BJ (cell line): ENCODE results near the gene SPATA2. TPM values are rescaled to one million over a fixed set of nuclear protein-coding genes. Genes with fewer than 3 reads are reported as not detected.

Source experiments
- CTCF ChIA-PET: fragments of 350-600 bp; formaldehyde crosslinking; extraction: SDS; loops from one replicate; lab custom pipeline; 2021; ENCODE audit warnings: antibody characterized with exemption, inconsistent platforms; lab: Yijun Ruan, JAX
- POLR2A ChIA-PET: fragments of 300-600 bp; sonication (Branson Sonifier 250); formaldehyde crosslinking; extraction: SDS; loops from one replicate; lab custom pipeline; 2021; ENCODE audit warnings: antibody characterized with exemption; lab: Charles Lee
- DNase-seq: peaks from one replicate; pipeline ENCODE4 v3.0.0-alpha.2; 2011; ENCODE audit warnings: low read depth
- H3K27me3 ChIP-seq: 2 replicates; pipeline ENCODE4 v1.6.0; 2011; ENCODE audit warnings: low read length; ENCODE audit not compliant: control insufficient read depth, insufficient read depth
- H3K36me3 ChIP-seq: 2 replicates; pipeline ENCODE4 v1.5.1; 2011; ENCODE audit warnings: low read length; ENCODE audit not compliant: control insufficient read depth, insufficient read depth
- H3K4me3 ChIP-seq: 2 replicates; pipeline ENCODE4 v1.5.1; 2011; ENCODE audit warnings: low read depth, mild to moderate bottlenecking, control low read depth, low read length
- polyA plus RNA-seq: library from polyadenylated mRNA; depleted of rRNA; stranded (reverse); fragments of >200 nt; gene quantifications from 2 replicates; pipeline ENCODE4 v1.2.3, GENCODE V29; 2011
- TF ChIP-seq, protein P1 (sequence below): IDR thresholded peaks from 2 replicates; pipeline ENCODE4 v1.5.1; 2011; ENCODE audit warnings: low read depth, mild to moderate bottlenecking, control low read depth, inconsistent platforms, low read length, moderate library complexity; ENCODE audit not compliant: insufficient read depth

The SPATA2 gene
- polyA plus RNA-seq, 1 experiment: 5.7 TPM

- TF ChIP-seq, protein P1, sequence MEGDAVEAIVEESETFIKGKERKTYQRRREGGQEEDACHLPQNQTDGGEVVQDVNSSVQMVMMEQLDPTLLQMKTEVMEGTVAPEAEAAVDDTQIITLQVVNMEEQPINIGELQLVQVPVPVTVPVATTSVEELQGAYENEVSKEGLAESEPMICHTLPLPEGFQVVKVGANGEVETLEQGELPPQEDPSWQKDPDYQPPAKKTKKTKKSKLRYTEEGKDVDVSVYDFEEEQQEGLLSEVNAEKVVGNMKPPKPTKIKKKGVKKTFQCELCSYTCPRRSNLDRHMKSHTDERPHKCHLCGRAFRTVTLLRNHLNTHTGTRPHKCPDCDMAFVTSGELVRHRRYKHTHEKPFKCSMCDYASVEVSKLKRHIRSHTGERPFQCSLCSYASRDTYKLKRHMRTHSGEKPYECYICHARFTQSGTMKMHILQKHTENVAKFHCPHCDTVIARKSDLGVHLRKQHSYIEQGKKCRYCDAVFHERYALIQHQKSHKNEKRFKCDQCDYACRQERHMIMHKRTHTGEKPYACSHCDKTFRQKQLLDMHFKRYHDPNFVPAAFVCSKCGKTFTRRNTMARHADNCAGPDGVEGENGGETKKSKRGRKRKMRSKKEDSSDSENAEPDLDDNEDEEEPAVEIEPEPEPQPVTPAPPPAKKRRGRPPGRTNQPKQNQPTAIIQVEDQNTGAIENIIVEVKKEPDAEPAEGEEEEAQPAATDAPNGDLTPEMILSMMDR: no peak
- Histone ChIP-seq H3K4me3 (no peak overlapping the region), H3K36me3 (peaks cover 31% of the 10 kb centered on the region), H3K27me3 (no peaks in the 10 kb centered on the region)
- DNase-seq: no peak
- CTCF ChIA-PET: interaction anchor here (0.7 to 2.8 kb wide), 3 partner anchors 10 to 24 kb away, joined by 3 to 9 read pairs (median 5); no protein-coding TSS in a partner anchor
- POLR2A ChIA-PET: no interaction called here
Observed at GRCh38 chr20:49955167-49955566, 39.8 kb upstream of the SPATA2 start.

- ChIA-PET CTCF (interaction anchor here (2.3 kb wide), 1 partner anchor 120 kb away, joined by 8 read pairs; no protein-coding TSS in a partner anchor), POLR2A (no interaction called here)
- DNase-seq: no peak
- H3K36me3 ChIP-seq: peaks cover 28% of the 10 kb centered on the region
- no peak overlapping the region for H3K4me3 ChIP-seq
- TF ChIP-seq, protein P1: no peak
- no peaks in the 10 kb centered on the region for H3K27me3 ChIP-seq
Observed at GRCh38 chr20:49951151-49951550, 35.8 kb upstream of the SPATA2 start.

GRCh38 chr20:49948809-49949507 is 33.6 kb upstream of the SPATA2 start:
- Histone ChIP-seq H3K36me3 (peaks cover 27% of the 10 kb centered on the region), H3K4me3 (no peak overlapping the region), H3K27me3 (no peaks in the 10 kb centered on the region)
- peak; percentile 69 for DNase-seq
- CTCF ChIA-PET: interaction anchor here (1.3 to 2.9 kb wide), 3 partner anchors 30 to 230 kb away, joined by 3 to 8 read pairs (median 5); no protein-coding TSS in a partner anchor
- TF ChIP-seq, protein P1: no peak
- POLR2A ChIA-PET: no interaction called here

- ChIA-PET POLR2A (no interaction called here), CTCF (interaction anchor here (1.3 to 2.9 kb wide), 2 partner anchors 31 to 123 kb away, joined by 5 to 8 read pairs; no protein-coding TSS in a partner anchor)
- Histone ChIP-seq H3K4me3 (no peak overlapping the region), H3K27me3 (no peaks in the 10 kb centered on the region), H3K36me3 (peaks cover 23% of the 10 kb centered on the region)
- no peak for DNase-seq
- TF ChIP-seq, protein P1: no peak
Observed at GRCh38 chr20:49948178-49948577, 32.8 kb upstream of the SPATA2 start.

GRCh38 chr20:49945701-49946477 is 30.6 kb upstream of the SPATA2 start:
- Histone ChIP-seq H3K36me3 (peaks cover 20% of the 10 kb centered on the region), H3K4me3 (no peak overlapping the region), H3K27me3 (no peaks in the 10 kb centered on the region)
- ChIA-PET CTCF (interaction anchor here (1.4 kb wide), 1 partner anchor 9 kb away, joined by 3 read pairs; no protein-coding TSS in a partner anchor), POLR2A (no interaction called here)
- TF ChIP-seq, protein P1: no peak
- no peak for DNase-seq
